K562 (cell line): Measurements from ENCODE around the gene DCAF11. TPM values are rescaled to one million over a fixed set of nuclear protein-coding genes. Genes with fewer than 3 reads are reported as not detected.

Source experiments
- FOXJ3 ChIP-seq: sonication (generic); formaldehyde crosslinking; IDR thresholded peaks from 2 replicates; pipeline ENCODE4 v1.4.0; 2020; ENCODE audit warnings: mild to moderate bottlenecking, missing genetic modification reagents
- RHOXF2B ChIP-seq: fragments of 250-450 bp; sonication (Bioruptor Pico); conservative IDR thresholded peaks from 2 replicates; pipeline ENCODE4 v1.5.1; 2021
- TCF7 ChIP-seq: sonication (generic); IDR thresholded peaks from 2 replicates; pipeline ENCODE4 v1.6.1; 2016; ENCODE audit warnings: antibody characterized with exemption, borderline replicate concordance
- ZBTB1 ChIP-seq: sonication (generic); formaldehyde crosslinking; IDR thresholded peaks from 2 replicates; pipeline ENCODE4 v1.8.1; 2023; ENCODE audit warnings: missing genetic modification reagents, low read depth, mild to moderate bottlenecking, borderline replicate concordance
- ZBTB7A ChIP-seq: IDR thresholded peaks from 2 replicates; pipeline ENCODE4 v1.6.1; 2011; ENCODE audit warnings: low read depth, mild to moderate bottlenecking, low read length, moderate library complexity, borderline replicate concordance; ENCODE audit not compliant: control insufficient read depth
- ZNF586 ChIP-seq: fragments of 450-650 bp; formaldehyde crosslinking; conservative IDR thresholded peaks from 2 replicates; pipeline ENCODE4 v1.4.0; 2020; ENCODE audit warnings: mild to moderate bottlenecking, moderate library complexity
- polyA plus RNA-seq, 8 experiments: library from polyadenylated mRNA; depleted of rRNA in 4 of 8; stranded (reverse) in 5 of 8; unstranded in 3 of 8; fragments of >200 nt; fragmentation: Nextera tagmentation in 2 of 8; fragmentation: Illumina TruSeq in 1 of 8; extraction: Ambion mirVana in 2 of 8; extraction: Trizol in 1 of 8; gene quantifications; 2 replicates each; pipeline versions ENCODE4 v1.2.1 to v1.2.3, GENCODE V29; 2011 to 2014; ENCODE audit warnings: inconsistent platforms in 1 of 8, missing spikeins in 1 of 8
- total RNA-seq, 7 experiments: library from RNA; depleted of rRNA in 6 of 7; stranded (reverse); fragments of >200 nt in 6 of 7; fragmentation: Illumina TruSeq in 2 of 7; extraction: Trizol in 2 of 7; gene quantifications; 2 replicates each; pipeline versions ENCODE4 v1.2.1 to v1.2.3, GENCODE V29; 2011 to 2021; ENCODE audit warnings: low replicate concordance in 1 of 7
- TF ChIP-seq, protein P1 (sequence below): fragments of 250-450 bp; sonication (Bioruptor Pico); IDR thresholded peaks from 2 replicates; pipeline ENCODE4 v1.4.0; 2020
- TF ChIP-seq, protein P2 (sequence below), 2 experiments: fragments of 150-350 bp in 1 of 2; IDR thresholded peaks; 2 replicates each; pipeline ENCODE4 v1.6.1; 2012 to 2016; ENCODE audit warnings: low read depth in 2 of 2, low read length in 2 of 2, mild to moderate bottlenecking in 1 of 2, moderate library complexity in 1 of 2
- TF ChIP-seq, protein P3 (sequence below): fragments of 250-450 bp; sonication (Bioruptor Pico); IDR thresholded peaks from 2 replicates; pipeline ENCODE4 v1.4.0; 2020; ENCODE audit warnings: mild to moderate bottlenecking, moderate library complexity, borderline replicate concordance
- TF ChIP-seq, protein P4 (sequence below): fragments of 250-450 bp; sonication (Bioruptor Pico); IDR thresholded peaks from 2 replicates; pipeline ENCODE4 v1.8.0; 2021; ENCODE audit warnings: moderate library complexity, mild to moderate bottlenecking, inconsistent platforms
- TF ChIP-seq, protein P5 (sequence below): fragments of 450-650 bp; formaldehyde crosslinking; IDR thresholded peaks from 2 replicates; pipeline ENCODE4 v1.4.0; 2022; ENCODE audit warnings: missing genetic modification characterization

Gene DCAF11
- total and polyA plus RNA-seq, 9 of the 15 experiments (the other 6 are each of a cell fraction or from before 2014, with no cell fraction given) = 8.5 to 46.2 (median 36.4) TPM

DNA sequence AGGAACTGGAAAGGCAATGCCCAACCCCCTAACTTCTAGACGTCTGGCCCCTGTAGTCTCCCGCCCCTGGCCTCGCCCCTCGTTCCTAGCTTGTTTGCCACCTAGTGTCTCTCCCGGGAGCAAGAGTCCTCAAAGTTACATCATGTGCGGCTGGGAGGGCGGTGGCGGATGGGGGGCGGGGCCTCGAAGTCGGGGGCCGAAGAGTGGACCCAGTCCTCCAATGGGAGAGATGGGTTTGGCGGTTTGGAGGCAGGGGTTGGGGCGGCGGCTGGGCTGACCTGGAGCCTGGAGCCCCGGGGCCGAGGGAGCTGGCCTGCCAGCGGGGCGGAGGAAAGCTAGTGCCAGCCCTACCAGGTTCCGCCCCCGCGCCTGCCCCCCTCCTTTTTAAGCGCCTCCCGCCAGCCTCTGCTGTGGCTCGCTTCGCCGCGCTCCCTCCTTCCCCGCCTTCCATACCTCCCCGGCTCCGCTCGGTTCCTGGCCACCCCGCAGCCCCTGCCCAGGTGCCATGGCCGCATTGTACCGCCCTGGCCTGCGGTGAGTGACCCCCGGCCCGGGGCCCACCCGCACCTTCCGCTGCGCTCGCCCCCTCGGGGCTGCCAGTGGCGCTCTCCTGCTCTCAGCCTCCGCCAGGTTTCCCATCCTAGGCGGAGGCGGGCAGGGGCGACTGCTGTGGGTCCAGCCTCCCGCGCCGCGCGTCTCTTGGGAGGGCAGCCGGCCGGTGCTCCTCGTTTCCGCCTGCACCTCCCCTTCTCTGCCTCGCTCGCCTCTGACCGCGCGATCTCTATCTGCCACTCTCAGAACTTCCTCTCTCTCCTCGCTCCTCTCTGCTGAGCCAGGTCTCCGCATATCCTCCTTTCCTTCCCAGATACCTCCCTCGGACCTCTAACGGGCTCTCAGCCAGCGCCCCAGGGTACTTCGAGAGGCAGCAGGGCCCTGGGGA is 20.4 kb upstream of the DCAF11 start, which contains the start of gene PCK2 (continued):
- TF ChIP-seq, protein P1, sequence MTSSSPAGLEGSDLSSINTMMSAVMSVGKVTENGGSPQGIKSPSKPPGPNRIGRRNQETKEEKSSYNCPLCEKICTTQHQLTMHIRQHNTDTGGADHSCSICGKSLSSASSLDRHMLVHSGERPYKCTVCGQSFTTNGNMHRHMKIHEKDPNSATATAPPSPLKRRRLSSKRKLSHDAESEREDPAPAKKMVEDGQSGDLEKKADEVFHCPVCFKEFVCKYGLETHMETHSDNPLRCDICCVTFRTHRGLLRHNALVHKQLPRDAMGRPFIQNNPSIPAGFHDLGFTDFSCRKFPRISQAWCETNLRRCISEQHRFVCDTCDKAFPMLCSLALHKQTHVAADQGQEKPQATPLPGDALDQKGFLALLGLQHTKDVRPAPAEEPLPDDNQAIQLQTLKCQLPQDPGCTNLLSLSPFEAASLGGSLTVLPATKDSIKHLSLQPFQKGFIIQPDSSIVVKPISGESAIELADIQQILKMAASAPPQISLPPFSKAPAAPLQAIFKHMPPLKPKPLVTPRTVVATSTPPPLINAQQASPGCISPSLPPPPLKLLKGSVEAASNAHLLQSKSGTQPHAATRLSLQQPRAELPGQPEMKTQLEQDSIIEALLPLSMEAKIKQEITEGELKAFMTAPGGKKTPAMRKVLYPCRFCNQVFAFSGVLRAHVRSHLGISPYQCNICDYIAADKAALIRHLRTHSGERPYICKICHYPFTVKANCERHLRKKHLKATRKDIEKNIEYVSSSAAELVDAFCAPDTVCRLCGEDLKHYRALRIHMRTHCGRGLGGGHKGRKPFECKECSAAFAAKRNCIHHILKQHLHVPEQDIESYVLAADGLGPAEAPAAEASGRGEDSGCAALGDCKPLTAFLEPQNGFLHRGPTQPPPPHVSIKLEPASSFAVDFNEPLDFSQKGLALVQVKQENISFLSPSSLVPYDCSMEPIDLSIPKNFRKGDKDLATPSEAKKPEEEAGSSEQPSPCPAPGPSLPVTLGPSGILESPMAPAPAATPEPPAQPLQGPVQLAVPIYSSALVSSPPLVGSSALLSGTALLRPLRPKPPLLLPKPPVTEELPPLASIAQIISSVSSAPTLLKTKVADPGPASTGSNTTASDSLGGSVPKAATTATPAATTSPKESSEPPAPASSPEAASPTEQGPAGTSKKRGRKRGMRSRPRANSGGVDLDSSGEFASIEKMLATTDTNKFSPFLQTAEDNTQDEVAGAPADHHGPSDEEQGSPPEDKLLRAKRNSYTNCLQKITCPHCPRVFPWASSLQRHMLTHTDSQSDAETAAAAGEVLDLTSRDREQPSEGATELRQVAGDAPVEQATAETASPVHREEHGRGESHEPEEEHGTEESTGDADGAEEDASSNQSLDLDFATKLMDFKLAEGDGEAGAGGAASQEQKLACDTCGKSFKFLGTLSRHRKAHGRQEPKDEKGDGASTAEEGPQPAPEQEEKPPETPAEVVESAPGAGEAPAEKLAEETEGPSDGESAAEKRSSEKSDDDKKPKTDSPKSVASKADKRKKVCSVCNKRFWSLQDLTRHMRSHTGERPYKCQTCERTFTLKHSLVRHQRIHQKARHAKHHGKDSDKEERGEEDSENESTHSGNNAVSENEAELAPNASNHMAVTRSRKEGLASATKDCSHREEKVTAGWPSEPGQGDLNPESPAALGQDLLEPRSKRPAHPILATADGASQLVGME (CRISPR knock-in tag) = 0 out of 2 replicates have a peak, but pooled peaks have one; percentile 51
- TF ChIP-seq, protein P2, sequence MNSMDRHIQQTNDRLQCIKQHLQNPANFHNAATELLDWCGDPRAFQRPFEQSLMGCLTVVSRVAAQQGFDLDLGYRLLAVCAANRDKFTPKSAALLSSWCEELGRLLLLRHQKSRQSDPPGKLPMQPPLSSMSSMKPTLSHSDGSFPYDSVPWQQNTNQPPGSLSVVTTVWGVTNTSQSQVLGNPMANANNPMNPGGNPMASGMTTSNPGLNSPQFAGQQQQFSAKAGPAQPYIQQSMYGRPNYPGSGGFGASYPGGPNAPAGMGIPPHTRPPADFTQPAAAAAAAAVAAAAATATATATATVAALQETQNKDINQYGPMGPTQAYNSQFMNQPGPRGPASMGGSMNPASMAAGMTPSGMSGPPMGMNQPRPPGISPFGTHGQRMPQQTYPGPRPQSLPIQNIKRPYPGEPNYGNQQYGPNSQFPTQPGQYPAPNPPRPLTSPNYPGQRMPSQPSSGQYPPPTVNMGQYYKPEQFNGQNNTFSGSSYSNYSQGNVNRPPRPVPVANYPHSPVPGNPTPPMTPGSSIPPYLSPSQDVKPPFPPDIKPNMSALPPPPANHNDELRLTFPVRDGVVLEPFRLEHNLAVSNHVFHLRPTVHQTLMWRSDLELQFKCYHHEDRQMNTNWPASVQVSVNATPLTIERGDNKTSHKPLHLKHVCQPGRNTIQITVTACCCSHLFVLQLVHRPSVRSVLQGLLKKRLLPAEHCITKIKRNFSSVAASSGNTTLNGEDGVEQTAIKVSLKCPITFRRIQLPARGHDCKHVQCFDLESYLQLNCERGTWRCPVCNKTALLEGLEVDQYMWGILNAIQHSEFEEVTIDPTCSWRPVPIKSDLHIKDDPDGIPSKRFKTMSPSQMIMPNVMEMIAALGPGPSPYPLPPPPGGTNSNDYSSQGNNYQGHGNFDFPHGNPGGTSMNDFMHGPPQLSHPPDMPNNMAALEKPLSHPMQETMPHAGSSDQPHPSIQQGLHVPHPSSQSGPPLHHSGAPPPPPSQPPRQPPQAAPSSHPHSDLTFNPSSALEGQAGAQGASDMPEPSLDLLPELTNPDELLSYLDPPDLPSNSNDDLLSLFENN (IDR thresholded peaks at IDR 0.05; ENCODE audit: low read depth in 2 of 2, low read length in 2 of 2) = no peak
- TF ChIP-seq RHOXF2B (no peak), TCF7 (no peak), ZNF586 (CRISPR knock-in tag) (no peak), FOXJ3 (no peak), ZBTB7A (peak; percentile 58; the same call in 1 of the 2 replicates), ZBTB1 (CRISPR knock-in tag) (no peak; the same call in 1 of the 2 replicates)
- TF ChIP-seq, protein P3, sequence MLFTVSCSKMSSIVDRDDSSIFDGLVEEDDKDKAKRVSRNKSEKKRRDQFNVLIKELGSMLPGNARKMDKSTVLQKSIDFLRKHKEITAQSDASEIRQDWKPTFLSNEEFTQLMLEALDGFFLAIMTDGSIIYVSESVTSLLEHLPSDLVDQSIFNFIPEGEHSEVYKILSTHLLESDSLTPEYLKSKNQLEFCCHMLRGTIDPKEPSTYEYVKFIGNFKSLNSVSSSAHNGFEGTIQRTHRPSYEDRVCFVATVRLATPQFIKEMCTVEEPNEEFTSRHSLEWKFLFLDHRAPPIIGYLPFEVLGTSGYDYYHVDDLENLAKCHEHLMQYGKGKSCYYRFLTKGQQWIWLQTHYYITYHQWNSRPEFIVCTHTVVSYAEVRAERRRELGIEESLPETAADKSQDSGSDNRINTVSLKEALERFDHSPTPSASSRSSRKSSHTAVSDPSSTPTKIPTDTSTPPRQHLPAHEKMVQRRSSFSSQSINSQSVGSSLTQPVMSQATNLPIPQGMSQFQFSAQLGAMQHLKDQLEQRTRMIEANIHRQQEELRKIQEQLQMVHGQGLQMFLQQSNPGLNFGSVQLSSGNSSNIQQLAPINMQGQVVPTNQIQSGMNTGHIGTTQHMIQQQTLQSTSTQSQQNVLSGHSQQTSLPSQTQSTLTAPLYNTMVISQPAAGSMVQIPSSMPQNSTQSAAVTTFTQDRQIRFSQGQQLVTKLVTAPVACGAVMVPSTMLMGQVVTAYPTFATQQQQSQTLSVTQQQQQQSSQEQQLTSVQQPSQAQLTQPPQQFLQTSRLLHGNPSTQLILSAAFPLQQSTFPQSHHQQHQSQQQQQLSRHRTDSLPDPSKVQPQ (CRISPR knock-in tag) = no peak
- TF ChIP-seq, protein P4, sequence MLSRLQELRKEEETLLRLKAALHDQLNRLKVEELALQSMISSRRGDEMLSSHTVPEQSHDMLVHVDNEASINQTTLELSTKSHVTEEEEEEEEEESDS (CRISPR knock-in tag) = no peak
- TF ChIP-seq, protein P5, sequence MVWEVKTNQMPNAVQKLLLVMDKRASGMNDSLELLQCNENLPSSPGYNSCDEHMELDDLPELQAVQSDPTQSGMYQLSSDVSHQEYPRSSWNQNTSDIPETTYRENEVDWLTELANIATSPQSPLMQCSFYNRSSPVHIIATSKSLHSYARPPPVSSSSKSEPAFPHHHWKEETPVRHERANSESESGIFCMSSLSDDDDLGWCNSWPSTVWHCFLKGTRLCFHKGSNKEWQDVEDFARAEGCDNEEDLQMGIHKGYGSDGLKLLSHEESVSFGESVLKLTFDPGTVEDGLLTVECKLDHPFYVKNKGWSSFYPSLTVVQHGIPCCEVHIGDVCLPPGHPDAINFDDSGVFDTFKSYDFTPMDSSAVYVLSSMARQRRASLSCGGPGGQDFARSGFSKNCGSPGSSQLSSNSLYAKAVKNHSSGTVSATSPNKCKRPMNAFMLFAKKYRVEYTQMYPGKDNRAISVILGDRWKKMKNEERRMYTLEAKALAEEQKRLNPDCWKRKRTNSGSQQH = no peak
